Uterus (tissue), 4 donors: ENCODE measurements around the gene MAP2. TPM values are rescaled to one million over a fixed set of nuclear protein-coding genes. Genes with fewer than 3 reads are reported as not detected.

Experiments
- DNase-seq, 2 donors: peaks; one replicate each; pipeline ENCODE4 v3.0.0-alpha.2; 2019 to 2020
- H3K27ac ChIP-seq, 2 donors: fragments of 200-600 bp; sonication (generic); 1 replicate in 1 of 2; 2 replicates in 1 of 2; pipeline ENCODE4 v1.5.1; 2016 to 2018
- H3K27me3 ChIP-seq, 2 donors: fragments of 200-600 bp; sonication (generic); one replicate each; pipeline ENCODE4 v1.5.1; 2018 to 2019; ENCODE audit warnings: control low read depth in 1 of 2
- H3K36me3 ChIP-seq, 2 donors: fragments of 200-600 bp; sonication (generic); one replicate each; pipeline ENCODE4 v1.5.1; 2019; ENCODE audit warnings: control low read depth in 1 of 2
- H3K4me1 ChIP-seq, 2 donors: fragments of 200-600 bp; sonication (generic); one replicate each; pipeline ENCODE4 v1.5.1; 2018 to 2019; ENCODE audit warnings: control low read depth in 1 of 2
- H3K4me3 ChIP-seq, 2 donors: fragments of 200-600 bp; sonication (generic); 1 replicate in 1 of 2; 2 replicates in 1 of 2; pipeline ENCODE4 v1.5.1; 2018 to 2019; ENCODE audit warnings: mild to moderate bottlenecking in 1 of 2
- H3K9me3 ChIP-seq, 2 donors: fragments of 200-600 bp; sonication (generic); one replicate each; pipeline ENCODE4 v1.5.1; 2019; ENCODE audit warnings: control low read depth in 1 of 2
- POLR2A ChIP-seq, 2 donors: fragments of 450-650 bp; IDR thresholded peaks; one replicate each; pipeline ENCODE4 v1.6.1; 2016; ENCODE audit warnings: antibody characterized with exemption in 2 of 2, mild to moderate bottlenecking in 1 of 2, moderate library complexity in 1 of 2
- intact Hi-C: fragments of 100-400 bp; cut with DNase I; formaldehyde crosslinking; loops from one replicate; pipeline ENCODE4 v1.15.1; 2023; ENCODE audit warnings: low total_unique reads
- total RNA-seq, 4 donors: library from RNA; depleted of rRNA in 3 of 4; stranded (reverse); fragments of >200 nt in 3 of 4; gene quantifications; one replicate each; pipeline versions ENCODE4 v1.1.0 to v1.2.4, GENCODE V29; 2014 to 2023
- TF ChIP-seq, protein P1 (sequence below), 4 experiments: fragments of 200-600 bp in 2 of 4; fragments of 450-650 bp in 2 of 4; sonication (generic) in 2 of 4; IDR thresholded peaks; one replicate each; pipeline ENCODE4 v1.5.1; 2016 to 2019; ENCODE audit warnings: antibody characterized with exemption in 4 of 4, mild to moderate bottlenecking in 2 of 4, moderate library complexity in 1 of 4
- donor health status: DM: yes; HTN: yes; CAD: no.

MAP2 gene
- total RNA-seq, 4 donors from 2014 or later, result 4.7 to 18.7 (median 7.6) TPM

DNA sequence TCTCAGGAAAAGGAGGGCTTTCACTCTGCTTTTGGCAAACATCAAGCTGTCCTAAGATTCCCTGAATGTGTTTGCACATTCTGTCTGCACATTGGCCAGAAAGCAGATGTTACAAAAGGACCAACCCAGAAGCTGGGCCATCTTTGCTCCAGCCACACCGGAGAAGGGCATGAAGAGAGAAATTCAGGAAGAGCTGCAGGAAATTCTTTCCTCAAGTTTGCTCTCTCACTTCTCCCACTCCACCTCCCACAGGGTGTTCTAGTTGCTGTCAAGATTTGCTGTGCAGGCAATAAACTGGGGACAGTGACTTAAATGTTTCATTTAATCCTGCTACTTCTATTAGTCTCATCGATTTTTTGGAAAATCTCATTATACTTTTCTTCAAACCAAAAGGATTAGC is 210.1 kb downstream of the MAP2 start:
- no peak for TF ChIP-seq POLR2A (IDR thresholded peaks at IDR 0.05)
- TF ChIP-seq, protein P1, sequence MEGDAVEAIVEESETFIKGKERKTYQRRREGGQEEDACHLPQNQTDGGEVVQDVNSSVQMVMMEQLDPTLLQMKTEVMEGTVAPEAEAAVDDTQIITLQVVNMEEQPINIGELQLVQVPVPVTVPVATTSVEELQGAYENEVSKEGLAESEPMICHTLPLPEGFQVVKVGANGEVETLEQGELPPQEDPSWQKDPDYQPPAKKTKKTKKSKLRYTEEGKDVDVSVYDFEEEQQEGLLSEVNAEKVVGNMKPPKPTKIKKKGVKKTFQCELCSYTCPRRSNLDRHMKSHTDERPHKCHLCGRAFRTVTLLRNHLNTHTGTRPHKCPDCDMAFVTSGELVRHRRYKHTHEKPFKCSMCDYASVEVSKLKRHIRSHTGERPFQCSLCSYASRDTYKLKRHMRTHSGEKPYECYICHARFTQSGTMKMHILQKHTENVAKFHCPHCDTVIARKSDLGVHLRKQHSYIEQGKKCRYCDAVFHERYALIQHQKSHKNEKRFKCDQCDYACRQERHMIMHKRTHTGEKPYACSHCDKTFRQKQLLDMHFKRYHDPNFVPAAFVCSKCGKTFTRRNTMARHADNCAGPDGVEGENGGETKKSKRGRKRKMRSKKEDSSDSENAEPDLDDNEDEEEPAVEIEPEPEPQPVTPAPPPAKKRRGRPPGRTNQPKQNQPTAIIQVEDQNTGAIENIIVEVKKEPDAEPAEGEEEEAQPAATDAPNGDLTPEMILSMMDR (IDR thresholded peaks at IDR 0.05), result no peak

GRCh38 chr2:209636076-209636475 is 212.2 kb downstream of the MAP2 start:
- intact Hi-C loops, result no loop called here
- H3K27ac ChIP-seq, result no peak overlapping the region
- H3K36me3 ChIP-seq, result no peaks in the 10 kb centered on the region
- DNase-seq, result no peak
- no peaks in the 10 kb centered on the region for H3K27me3 ChIP-seq
- TF ChIP-seq, protein P1 (IDR thresholded peaks at IDR 0.05), result no peak
- TF ChIP-seq POLR2A (IDR thresholded peaks at IDR 0.05), result no peak
- no peaks in the 10 kb centered on the region for H3K9me3 ChIP-seq
- no peaks in the 10 kb centered on the region for H3K4me1 ChIP-seq
- H3K4me3 ChIP-seq, result no peak overlapping the region

More for the DNA sequence above, 210.1 kb downstream of the MAP2 start:
- DNase-seq, result no peak
- no peak overlapping the region for H3K4me3 ChIP-seq
- no peaks in the 10 kb centered on the region for H3K4me1 ChIP-seq
- H3K36me3 ChIP-seq, result no peaks in the 10 kb centered on the region
- intact Hi-C loops, result no loop called here
- no peaks in the 10 kb centered on the region for H3K27me3 ChIP-seq
- H3K9me3 ChIP-seq, result no peaks in the 10 kb centered on the region
- H3K27ac ChIP-seq, result no peak overlapping the region

DNA sequence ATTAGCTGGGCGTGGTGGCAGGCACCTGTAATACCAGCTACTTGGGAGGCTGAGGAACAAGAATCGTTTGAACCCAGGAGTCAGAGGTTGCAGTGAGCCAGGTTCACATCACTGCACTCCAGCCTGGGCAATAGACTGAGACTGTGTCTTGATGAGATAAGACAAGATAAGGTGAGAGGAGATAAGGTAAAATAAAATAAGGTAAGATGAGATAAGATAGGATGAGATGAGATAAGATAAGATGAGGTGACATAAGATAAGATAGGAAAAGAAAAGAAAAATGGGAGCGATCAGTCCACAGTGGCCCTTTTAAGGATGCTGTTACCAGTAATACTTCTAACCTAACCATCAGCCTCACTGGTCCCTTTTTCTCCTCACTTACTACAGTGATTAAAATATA is 213.4 kb downstream of the MAP2 start:
- no peak overlapping the region for H3K4me3 ChIP-seq

DNA sequence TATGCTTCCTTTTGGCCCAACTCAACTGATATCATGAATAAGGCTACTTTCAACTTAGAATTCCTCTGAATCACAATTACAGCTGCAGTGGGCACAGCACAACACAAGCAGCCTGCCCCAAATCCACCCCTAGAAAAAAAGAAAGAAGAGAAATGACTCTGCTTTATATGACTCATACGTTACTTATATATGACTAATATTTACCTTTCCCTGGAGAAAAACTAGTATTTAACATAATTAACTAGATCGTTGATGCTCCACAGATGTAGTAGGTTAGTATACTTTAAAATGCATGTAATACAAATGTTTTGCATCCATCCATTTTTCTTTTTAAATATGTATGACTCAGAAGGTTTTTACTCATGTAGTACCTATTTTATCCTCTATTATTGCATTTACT is 214.5 kb downstream of the MAP2 start:
- Histone ChIP-seq H3K4me1 (no peaks in the 10 kb centered on the region), H3K4me3 (no peak overlapping the region), H3K27ac (no peak overlapping the region), H3K36me3 (no peaks in the 10 kb centered on the region), H3K27me3 (no peaks in the 10 kb centered on the region), H3K9me3 (no peaks in the 10 kb centered on the region)
- intact Hi-C loops, result no loop called here
- no peak for TF ChIP-seq POLR2A (IDR thresholded peaks at IDR 0.05)
- TF ChIP-seq, protein P1 (IDR thresholded peaks at IDR 0.05), result no peak
- no peak for DNase-seq

More for the DNA sequence above, 213.4 kb downstream of the MAP2 start:
- Histone ChIP-seq H3K9me3 (no peaks in the 10 kb centered on the region), H3K4me1 (no peaks in the 10 kb centered on the region), H3K27me3 (no peaks in the 10 kb centered on the region), H3K27ac (no peak overlapping the region), H3K36me3 (no peaks in the 10 kb centered on the region)
- intact Hi-C loops, result no loop called here
- no peak for DNase-seq
- TF ChIP-seq, protein P1 (IDR thresholded peaks at IDR 0.05), result no peak
- no peak for TF ChIP-seq POLR2A (IDR thresholded peaks at IDR 0.05)

GRCh38 chr2:209640358-209640757 is 216.5 kb downstream of the MAP2 start:
- no peak for TF ChIP-seq POLR2A (IDR thresholded peaks at IDR 0.05)
- TF ChIP-seq, protein P1 (IDR thresholded peaks at IDR 0.05), result no peak
- intact Hi-C loops, result no loop called here
- no peak overlapping the region for H3K4me3 ChIP-seq
- DNase-seq, result no peak
- no peaks in the 10 kb centered on the region for H3K27me3 ChIP-seq
- no peaks in the 10 kb centered on the region for H3K36me3 ChIP-seq
- no peak overlapping the region for H3K27ac ChIP-seq
- H3K9me3 ChIP-seq, result no peaks in the 10 kb centered on the region
- H3K4me1 ChIP-seq, result no peaks in the 10 kb centered on the region
